ENCODE data around the gene PTPRD.

PTPRD gene

GRCh38 chr9:8799615-8800014 is 1813.2 kb downstream of the PTPRD start:
- no peak for DNase-seq

- DNase-seq = no peak
Measured at GRCh38 chr9:8799206-8799605, 1813.6 kb downstream of the PTPRD start.

- no peak for DNase-seq
Measured at GRCh38 chr9:8784838-8785237, 1828.0 kb downstream of the PTPRD start.

- DNase-seq = no peak
Measured at GRCh38 chr9:8783941-8784340, 1828.9 kb downstream of the PTPRD start.

- no peak for DNase-seq
Measured at GRCh38 chr9:8782237-8782636, 1830.6 kb downstream of the PTPRD start.

DNA sequence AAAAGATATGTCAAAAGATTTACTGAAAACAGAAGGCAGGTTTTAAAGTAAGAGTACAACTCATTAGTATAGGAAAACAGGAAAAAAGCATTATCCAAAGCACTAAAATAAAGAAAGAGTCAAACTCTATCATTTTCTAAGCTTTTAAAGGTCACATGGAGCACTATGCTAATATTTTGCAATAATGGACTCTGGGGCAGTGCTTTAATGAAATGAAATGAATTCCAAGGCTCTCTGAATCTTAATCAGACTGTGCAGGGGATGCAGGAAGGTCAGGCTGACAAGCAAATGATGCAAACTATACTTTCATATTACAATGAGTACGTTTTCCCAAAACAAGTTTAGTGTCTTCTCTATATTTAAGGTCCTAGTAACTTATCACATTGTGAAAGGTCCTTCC is 1831.3 kb downstream of the PTPRD start:
- no peak for DNase-seq

DNA sequence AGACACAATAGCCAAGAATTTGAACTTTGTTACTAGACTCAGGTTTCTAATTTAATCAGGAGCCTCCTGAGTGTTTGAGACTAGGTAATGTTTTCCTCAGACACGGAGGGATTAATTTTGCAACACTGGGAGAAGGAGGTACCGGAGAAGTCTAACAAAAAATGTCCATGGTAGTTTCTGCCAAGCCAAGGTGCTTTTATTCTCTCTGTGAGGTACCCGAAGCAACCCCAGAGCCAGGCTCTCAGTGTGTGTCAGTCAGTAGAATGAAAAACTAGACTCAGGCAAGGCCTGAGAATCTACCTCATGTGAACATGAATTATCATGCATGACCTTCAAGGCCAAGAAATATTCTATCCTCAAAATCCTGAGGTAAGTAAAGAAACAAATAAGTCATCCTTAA is 1832.4 kb downstream of the PTPRD start:
- no peak for DNase-seq

GRCh38 chr9:8779478-8779877 is 1833.3 kb downstream of the PTPRD start:
- DNase-seq = no peak

GRCh38 chr9:8778356-8778755 is 1834.4 kb downstream of the PTPRD start:
- DNase-seq = no peak

- no peak for DNase-seq
Measured at GRCh38 chr9:8772302-8772701, 1840.5 kb downstream of the PTPRD start.

- no peak for DNase-seq
Measured at GRCh38 chr9:8769153-8769552, 1843.6 kb downstream of the PTPRD start.

- no peak for DNase-seq
Measured at GRCh38 chr9:8766096-8766495, 1846.7 kb downstream of the PTPRD start.

- DNase-seq = no peak
Measured at GRCh38 chr9:8764051-8764450, 1848.8 kb downstream of the PTPRD start.

- no peak for DNase-seq
Measured at GRCh38 chr9:8762479-8763085, 1850.2 kb downstream of the PTPRD start.

- no peak for DNase-seq
Measured at GRCh38 chr9:8760000-8760767, 1852.6 kb downstream of the PTPRD start.

- DNase-seq = no peak
Measured at GRCh38 chr9:8757881-8758280, 1854.9 kb downstream of the PTPRD start.

- DNase-seq = no peak
Measured at GRCh38 chr9:8754751-8755150, 1858.1 kb downstream of the PTPRD start.

DNA sequence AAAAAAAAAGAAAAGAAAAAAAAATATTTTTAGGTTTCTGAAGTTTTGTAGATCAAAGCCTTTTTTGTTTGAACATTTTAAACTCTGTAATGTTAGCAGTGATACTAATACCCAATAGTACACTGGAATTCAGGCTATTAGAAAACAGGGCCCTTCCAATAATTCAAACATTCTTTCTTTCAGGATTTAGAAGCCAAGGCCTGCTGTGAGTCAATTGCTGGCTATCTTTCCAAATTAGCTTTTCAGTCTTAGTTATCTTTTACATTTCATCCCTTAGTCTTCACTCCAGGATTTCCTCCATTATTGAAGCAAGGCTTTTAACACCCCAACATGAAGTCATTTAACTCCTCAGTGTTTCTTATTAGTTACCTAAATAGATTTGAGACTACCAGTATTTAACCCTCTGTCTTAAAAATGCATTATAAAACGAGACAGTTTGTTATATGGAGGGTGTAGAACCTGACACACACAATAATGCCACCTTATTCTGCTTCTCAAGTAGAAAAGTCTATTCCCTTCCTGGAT is 1861.3 kb downstream of the PTPRD start:
- no peak for DNase-seq

DNA sequence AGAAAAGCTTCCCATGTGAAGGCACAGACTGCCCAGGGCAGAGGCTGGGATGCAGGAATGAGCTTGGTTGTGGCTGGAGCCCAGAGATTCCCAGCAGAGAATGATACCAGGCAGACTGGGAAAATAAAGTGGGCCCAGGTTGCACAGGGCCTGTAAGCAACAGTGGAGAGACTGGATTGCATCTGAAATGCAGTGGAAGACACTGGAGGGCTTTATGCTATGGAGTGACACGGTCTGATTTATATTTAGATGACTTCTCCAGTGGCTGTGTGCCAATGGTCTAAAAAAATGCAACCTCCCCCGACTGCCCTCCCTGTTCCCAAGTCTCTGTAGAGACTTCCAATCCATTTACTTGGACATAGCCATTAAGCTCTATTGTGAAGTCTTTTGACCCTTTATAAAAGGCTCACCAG is 1862.2 kb downstream of the PTPRD start:
- DNase-seq = no peak

DNA sequence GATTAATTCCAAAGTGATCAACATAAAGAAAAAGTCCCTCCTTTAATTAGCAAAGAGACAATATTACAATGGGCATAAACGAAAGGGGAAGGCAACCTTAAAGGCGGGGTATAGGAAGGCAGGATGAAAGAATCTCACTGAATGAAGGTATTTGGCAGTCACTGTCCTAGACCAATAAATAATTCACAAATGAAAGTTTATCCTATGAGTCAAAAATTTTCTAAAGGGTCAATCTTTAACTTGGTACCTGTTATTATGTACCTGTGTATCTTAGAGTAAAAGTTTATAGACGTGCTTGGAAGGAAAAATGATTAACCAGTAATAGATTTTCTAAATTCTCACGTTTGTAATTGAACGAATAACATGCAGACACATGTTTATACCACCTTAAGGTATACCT is 1867.5 kb downstream of the PTPRD start:
- no peak for DNase-seq

DNA sequence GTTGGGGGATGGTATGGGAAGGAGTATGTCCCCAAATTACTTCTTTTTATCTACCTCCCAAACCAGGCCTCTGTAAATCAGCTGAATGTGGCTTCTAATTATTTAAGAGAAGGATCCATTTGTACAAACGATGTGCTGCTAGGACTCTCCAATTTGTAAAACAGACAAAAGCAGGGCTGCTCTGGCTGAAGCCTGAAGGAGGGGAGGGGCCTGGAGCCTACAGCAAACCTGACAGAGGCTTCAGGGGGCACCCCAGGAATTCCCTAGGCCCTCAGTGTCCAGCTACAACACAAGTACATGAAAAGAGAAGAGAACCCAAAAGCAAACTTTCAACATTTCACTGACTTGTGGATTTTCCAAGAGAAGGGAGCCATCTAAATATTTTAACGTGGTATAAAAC is 1873.9 kb downstream of the PTPRD start:
- DNase-seq = no peak

DNA sequence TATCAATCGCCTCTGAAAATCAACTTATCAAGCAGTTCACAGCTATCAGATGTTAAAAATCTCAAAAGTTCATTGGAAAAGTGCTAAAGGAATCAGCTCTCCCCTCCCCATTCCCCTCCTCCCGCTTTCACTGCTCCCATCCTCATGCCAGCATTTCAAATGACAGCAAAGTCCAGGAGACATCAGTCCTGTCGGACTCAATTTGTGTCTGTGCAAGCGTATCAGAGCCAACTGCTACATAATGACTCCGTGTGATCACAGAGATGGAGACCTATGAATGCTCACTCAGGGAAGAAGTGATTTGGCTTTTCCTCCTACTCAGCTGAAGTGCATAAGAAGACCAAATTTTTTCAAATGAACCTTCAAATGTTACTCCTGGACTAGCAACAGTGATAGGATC is 1876.0 kb downstream of the PTPRD start:
- DNase-seq = no peak

- DNase-seq = no peak
Measured at GRCh38 chr9:8734760-8735159, 1878.0 kb downstream of the PTPRD start.

DNA sequence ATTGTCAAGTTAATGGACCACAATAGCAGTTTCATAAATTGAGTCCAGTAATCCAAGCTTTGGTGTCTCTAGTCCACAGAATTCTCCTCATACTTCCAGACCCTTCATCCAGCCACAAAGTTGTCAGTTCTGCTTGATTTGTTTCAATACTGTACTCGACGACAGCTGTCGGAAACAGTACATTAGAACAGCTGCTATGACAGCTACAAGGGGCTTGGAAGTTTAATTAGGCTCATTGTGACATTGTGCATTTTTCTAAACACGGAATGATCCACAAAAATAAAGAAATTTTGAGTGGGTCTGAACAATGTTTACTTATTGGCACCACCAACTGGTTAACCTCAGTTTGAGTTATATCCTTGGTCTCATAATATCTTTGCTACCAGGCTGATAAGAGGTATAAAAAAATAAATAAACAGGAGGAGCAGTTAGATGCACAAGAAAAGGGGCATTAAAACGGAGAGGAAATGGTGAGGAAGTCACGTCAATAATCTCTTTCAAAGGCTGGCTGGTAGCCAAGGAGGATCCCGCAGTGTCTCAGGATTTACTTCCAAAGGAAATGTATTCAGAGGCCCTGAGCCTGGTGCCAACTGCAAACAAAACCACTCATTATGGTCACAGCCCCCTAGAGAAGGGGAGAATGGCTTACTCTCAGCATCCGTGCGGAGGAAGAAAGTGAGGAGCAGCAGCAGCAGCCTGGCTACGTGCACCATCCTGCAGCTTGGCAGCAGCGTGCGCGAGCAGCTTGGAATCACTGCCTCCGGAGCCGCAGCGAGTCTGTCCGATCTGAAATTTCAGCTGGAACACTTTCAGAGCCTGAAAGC is 1879.5 kb downstream of the PTPRD start:
- no peak for DNase-seq
